HEK293 (cell line): Measurements from ENCODE around the gene ASXL1.
"Not testable (repeated sequence)": the region's sequence is repeated elsewhere in the genome, so short reads cannot be mapped to it uniquely, and the experiment has no call there.

Source experiments
- CTCF ChIA-PET: fragments of 350-600 bp; formaldehyde crosslinking; extraction: SDS; loops from one replicate; lab custom pipeline; 2021; ENCODE audit warnings: antibody characterized with exemption; lab: Yijun Ruan, JAX
- POLR2A ChIA-PET: fragments of 300-600 bp; formaldehyde crosslinking; extraction: SDS; loops from one replicate; lab custom pipeline; 2020; ENCODE audit warnings: antibody characterized with exemption, inconsistent platforms; lab: Yijun Ruan, JAX
- H3K27ac ChIP-seq: fragments of 200-500 bp; sonication (Bioruptor generic); 2 replicates; pipeline ENCODE4 v1.5.1; 2014; ENCODE audit warnings: low read depth, low read length, control low read depth, inconsistent platforms; ENCODE audit errors: extremely low read depth
- H3K36me3 ChIP-seq, 2 experiments: fragments of 200-500 bp in 1 of 2; sonication (Bioruptor generic) in 1 of 2; 1 replicate in 1 of 2; 2 replicates in 1 of 2; pipeline ENCODE4 v1.5.1; 2014 to 2017; ENCODE audit warnings: inconsistent platforms in 2 of 2, low read length in 2 of 2; ENCODE audit not compliant: control insufficient read depth in 2 of 2, insufficient read depth in 1 of 2
- H3K4me1 ChIP-seq: fragments of 200-500 bp; sonication (Bioruptor generic); 2 replicates; pipeline ENCODE4 v1.5.1; 2014; ENCODE audit warnings: mild to moderate bottlenecking, low read length, inconsistent platforms; ENCODE audit not compliant: control insufficient read depth, insufficient read depth
- H3K4me3 ChIP-seq: 2 replicates; pipeline ENCODE4 v1.5.1; 2011; ENCODE audit warnings: low read depth, mild to moderate bottlenecking, control low read depth, low read length, moderate library complexity
- H3K9me3 ChIP-seq: fragments of 200-500 bp; sonication (Bioruptor generic); 2 replicates; pipeline ENCODE4 v1.5.1; 2014; ENCODE audit warnings: low read depth, low read length, inconsistent platforms; ENCODE audit not compliant: control insufficient read depth, insufficient read depth
- BCL11A ChIP-seq: fragments of 450-650 bp; formaldehyde crosslinking; IDR thresholded peaks from 2 replicates; pipeline ENCODE4 v1.5.1; 2016; ENCODE audit warnings: low read depth, missing biosample characterization, missing genetic modification characterization
- GLI4 ChIP-seq: fragments of 450-650 bp; formaldehyde crosslinking; IDR thresholded peaks from 2 replicates; pipeline ENCODE4 v1.5.1; 2016; ENCODE audit warnings: missing biosample characterization, missing genetic modification characterization
- OSR2 ChIP-seq: fragments of 450-650 bp; formaldehyde crosslinking; IDR thresholded peaks from 2 replicates; pipeline ENCODE4 v1.5.1; 2016; ENCODE audit warnings: missing biosample characterization, missing genetic modification characterization
- SP3 ChIP-seq: fragments of 450-650 bp; formaldehyde crosslinking; IDR thresholded peaks from 2 replicates; pipeline ENCODE4 v1.5.1; 2016; ENCODE audit warnings: missing biosample characterization, missing genetic modification characterization
- ZBTB1 ChIP-seq: fragments of 450-650 bp; formaldehyde crosslinking; IDR thresholded peaks from 2 replicates; pipeline ENCODE4 v1.5.1; 2016; ENCODE audit warnings: missing biosample characterization, missing genetic modification characterization
- ZBTB48 ChIP-seq: fragments of 450-650 bp; formaldehyde crosslinking; IDR thresholded peaks from 2 replicates; pipeline ENCODE4 v1.5.1; 2016; ENCODE audit warnings: missing biosample characterization, missing genetic modification characterization
- ZEB2 ChIP-seq: fragments of 450-650 bp; formaldehyde crosslinking; IDR thresholded peaks from 2 replicates; pipeline ENCODE4 v1.5.1; 2016; ENCODE audit warnings: missing biosample characterization, missing genetic modification characterization
- ZIC2 ChIP-seq: fragments of 450-650 bp; formaldehyde crosslinking; IDR thresholded peaks from 2 replicates; pipeline ENCODE4 v1.5.1; 2016; ENCODE audit warnings: missing biosample characterization, missing genetic modification characterization
- ZNF169 ChIP-seq: fragments of 450-650 bp; formaldehyde crosslinking; IDR thresholded peaks from 2 replicates; pipeline ENCODE4 v1.5.1; 2016; ENCODE audit warnings: missing biosample characterization, missing genetic modification characterization
- ZNF175 ChIP-seq: fragments of 450-650 bp; formaldehyde crosslinking; IDR thresholded peaks from 2 replicates; pipeline ENCODE4 v1.5.1; 2016; ENCODE audit warnings: missing biosample characterization, missing genetic modification characterization
- ZNF335 ChIP-seq: fragments of 450-650 bp; formaldehyde crosslinking; conservative IDR thresholded peaks from 2 replicates; pipeline ENCODE4 v1.5.1; 2016; ENCODE audit warnings: missing biosample characterization, missing genetic modification characterization
- ZNF366 ChIP-seq: fragments of 450-650 bp; formaldehyde crosslinking; conservative IDR thresholded peaks from 2 replicates; pipeline ENCODE4 v1.5.1; 2016; ENCODE audit warnings: missing biosample characterization, missing genetic modification characterization
- ZNF521 ChIP-seq: fragments of 450-650 bp; formaldehyde crosslinking; IDR thresholded peaks from 2 replicates; pipeline ENCODE4 v1.5.1; 2017; ENCODE audit warnings: missing biosample characterization, mild to moderate bottlenecking, missing genetic modification characterization
- ZSCAN16 ChIP-seq: fragments of 450-650 bp; formaldehyde crosslinking; IDR thresholded peaks from 2 replicates; pipeline ENCODE4 v1.5.1; 2016; ENCODE audit warnings: missing biosample characterization, missing genetic modification characterization
- TF ChIP-seq, protein P1 (sequence below): fragments of 450-650 bp; formaldehyde crosslinking; IDR thresholded peaks from 2 replicates; pipeline ENCODE4 v1.5.1; 2017; ENCODE audit warnings: missing biosample characterization, missing genetic modification characterization

ASXL1 gene

DNA sequence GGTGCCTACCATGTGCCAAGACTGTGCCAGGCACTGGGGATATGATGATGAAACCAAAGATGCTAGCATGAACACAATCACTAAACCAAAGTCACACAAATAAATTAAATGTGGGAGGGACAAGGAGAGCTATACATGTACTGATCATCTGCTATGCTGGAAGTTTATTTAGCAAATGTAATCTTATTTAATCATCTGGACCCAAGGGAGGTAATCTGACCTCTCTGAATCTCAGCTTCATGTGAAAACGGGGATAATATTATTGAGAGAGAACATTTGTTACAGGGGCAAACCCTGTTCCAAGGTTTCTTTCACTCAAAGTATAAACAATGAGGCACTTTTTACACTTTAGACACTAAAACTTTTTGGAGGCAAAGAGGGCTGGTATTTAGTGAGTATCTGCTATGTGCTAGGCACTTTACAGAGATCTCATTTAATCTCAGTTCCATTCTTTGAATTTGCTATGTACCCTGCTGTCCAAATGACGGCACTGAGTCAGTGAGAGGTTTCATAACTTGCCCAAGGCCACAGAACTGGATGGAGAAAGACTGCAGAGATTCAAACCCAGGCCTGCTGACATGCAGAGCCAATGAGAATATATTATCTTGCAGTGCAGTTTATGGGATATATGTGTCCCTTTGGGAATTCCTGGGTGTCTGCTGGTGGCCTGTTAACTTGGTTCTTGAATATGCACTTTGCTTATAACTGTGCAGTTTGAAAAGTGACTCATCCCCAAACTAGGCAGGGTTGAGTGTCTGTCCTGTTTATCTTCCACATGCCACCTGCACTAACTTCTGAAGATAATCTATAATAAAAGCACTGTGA, 3.3 kb upstream of the ASXL1 start (continued):
- TF ChIP-seq ZSCAN16 (tag by site-specific recombination) (no peak), ZNF175 (tag by site-specific recombination) (no peak), ZNF169 (tag by site-specific recombination) (no peak), BCL11A (tag by site-specific recombination) (0 out of 2 replicates have a peak, but pooled peaks have one; percentile 9), ZNF366 (tag by site-specific recombination) (peak; percentile 41), ZNF521 (tag by site-specific recombination) (no peak), SP3 (no peak)

DNA sequence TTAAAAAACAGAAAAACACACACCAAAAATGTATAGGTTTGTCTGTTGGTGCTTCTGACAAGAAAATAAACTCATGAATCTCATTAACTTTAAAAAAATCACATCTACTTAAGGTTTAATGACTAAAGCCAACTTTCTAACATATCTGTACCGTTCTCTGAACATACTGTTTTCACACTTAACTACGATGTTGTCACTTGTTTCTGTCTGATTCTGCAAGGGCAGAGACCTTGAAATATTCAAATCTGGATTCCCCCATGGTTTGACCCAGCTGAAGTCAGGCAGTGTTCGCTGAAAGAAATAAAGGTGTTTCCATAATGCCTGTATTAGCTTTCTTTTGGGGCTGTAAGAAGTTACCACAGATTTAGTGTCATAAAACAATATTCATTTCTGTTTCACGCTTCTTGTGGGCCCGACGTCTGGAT, 2.7 kb upstream of the ASXL1 start:
- H3K4me3 ChIP-seq = no peak overlapping the region

DNA sequence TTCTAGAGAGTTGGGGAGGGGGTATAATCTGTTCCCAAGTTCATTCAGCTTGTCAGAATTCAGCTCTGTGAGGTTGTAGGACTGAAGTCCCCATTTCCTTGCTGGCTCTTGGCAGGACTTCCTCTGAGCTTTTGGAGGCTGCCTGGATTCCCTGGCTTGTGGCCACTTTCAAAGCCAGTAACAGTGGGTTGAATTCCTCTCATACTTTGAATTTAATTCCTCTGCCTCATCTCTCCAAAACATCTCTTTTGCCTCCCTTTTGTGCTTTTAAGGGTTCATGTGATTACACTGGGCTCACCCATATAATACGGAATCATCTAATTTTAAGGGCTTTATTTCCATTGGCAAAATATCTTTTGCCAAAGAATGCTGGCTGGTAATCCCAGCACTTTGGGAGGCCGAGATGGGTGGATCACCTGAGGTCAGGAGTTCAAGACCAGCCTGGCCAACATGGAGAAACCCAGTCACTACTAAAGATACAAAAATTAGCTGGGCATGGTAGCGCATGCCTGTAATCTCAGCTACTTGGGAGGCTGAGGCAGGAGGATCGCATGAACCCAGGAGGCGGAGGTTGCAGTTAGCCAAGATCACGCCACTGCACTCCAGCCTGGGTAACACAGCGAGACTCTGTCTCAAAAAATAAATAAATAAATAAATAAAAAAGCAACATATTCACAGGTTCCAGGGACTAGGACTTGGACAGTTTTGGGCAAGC, 2.1 kb upstream of the ASXL1 start:
- POLR2A ChIA-PET, H3K9me3 ChIP-seq, H3K27ac ChIP-seq, H3K36me3 ChIP-seq, H3K4me3 ChIP-seq, CTCF ChIA-PET: not testable (repeated sequence)
- peaks cover 14% of the 10 kb centered on the region for H3K4me1 ChIP-seq

More for the DNA sequence above, 2.7 kb upstream of the ASXL1 start:
- ChIA-PET CTCF (interaction anchor here (0.6 kb wide), 1 partner anchor 27 kb away, joined by 4 read pairs; no protein-coding TSS in a partner anchor), POLR2A (no interaction called here)
- H3K9me3 ChIP-seq = no peaks in the 10 kb centered on the region
- H3K36me3 ChIP-seq = no peaks in the 10 kb centered on the region
- peak overlapping the region; percentile 8; the same call in 1 of the 2 replicates for H3K27ac ChIP-seq
- peak; percentile 35 for TF ChIP-seq ZNF335 (tag by site-specific recombination)
- TF ChIP-seq OSR2 (tag by site-specific recombination) = 0 out of 2 replicates have a peak, but pooled peaks have one; percentile 3
- 0 out of 2 replicates have a peak, but pooled peaks have one; percentile 3 for TF ChIP-seq BCL11A (tag by site-specific recombination)
- TF ChIP-seq, protein P1, sequence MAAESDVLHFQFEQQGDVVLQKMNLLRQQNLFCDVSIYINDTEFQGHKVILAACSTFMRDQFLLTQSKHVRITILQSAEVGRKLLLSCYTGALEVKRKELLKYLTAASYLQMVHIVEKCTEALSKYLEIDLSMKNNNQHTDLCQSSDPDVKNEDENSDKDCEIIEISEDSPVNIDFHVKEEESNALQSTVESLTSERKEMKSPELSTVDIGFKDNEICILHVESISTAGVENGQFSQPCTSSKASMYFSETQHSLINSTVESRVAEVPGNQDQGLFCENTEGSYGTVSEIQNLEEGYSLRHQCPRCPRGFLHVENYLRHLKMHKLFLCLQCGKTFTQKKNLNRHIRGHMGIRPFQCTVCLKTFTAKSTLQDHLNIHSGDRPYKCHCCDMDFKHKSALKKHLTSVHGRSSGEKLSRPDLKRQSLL (tag by site-specific recombination) = no peak
- no peak for TF ChIP-seq GLI4 (tag by site-specific recombination)
- peaks cover 14% of the 10 kb centered on the region for H3K4me1 ChIP-seq

DNA sequence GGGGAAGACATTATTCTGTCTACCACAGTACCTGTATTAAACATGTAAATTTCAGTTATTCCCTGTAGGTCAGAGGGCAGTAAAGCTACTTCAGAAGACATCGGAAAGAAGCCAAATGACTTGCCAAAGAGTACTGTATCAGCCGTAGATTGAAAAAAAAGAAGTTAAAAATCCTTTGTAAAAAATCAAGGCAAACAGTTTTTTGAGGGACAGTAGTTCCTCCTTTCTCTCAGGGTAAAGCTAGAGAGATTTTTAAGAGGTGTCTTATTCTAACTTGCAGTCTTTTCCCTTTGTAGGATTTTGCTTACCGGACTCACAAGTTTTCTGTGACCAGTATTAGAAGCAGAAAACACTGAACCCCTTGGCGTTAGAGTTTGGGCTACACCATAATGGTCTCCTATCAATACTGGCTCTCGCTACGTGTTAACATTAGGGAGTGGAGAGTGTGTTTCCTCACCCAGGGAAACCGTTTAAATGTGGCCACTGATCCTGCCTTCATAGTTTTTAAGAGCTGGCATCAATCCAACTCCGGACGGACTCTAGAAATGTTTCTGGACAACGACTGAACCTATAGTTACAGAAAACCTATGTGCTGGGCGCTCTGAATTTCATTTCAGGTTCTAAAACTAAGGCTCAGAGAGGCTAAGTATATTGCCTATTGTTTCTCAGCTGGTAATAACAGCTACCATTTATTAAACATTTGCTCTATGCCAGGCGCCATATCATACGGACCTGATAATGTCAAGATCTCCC, 1.3 kb upstream of the ASXL1 start:
- Histone ChIP-seq H3K4me1 (peaks cover 14% of the 10 kb centered on the region), H3K36me3 (no peaks in the 10 kb centered on the region), H3K4me3 (peak overlapping the region; percentile 97)
- POLR2A ChIA-PET = interaction anchor here (0.7 to 2.9 kb wide), 2 partner anchors 11 to 127 kb away, joined by 3 to 11 read pairs; no protein-coding TSS in a partner anchor
- no peak for TF ChIP-seq ZIC2 (tag by site-specific recombination)
- TF ChIP-seq ZEB2 (tag by site-specific recombination) = no peak
- TF ChIP-seq ZBTB48 (tag by site-specific recombination) = 0 out of 2 replicates have a peak, but pooled peaks have one; percentile 16
- TF ChIP-seq ZBTB1 (tag by site-specific recombination) = 0 out of 2 replicates have a peak, but pooled peaks have one; percentile 20
- TF ChIP-seq, all 188 proteins: peak for 2
- Histone ChIP-seq H3K9me3 (no peaks in the 10 kb centered on the region), H3K27ac (no peak overlapping the region)
- CTCF ChIA-PET = interaction anchor here (0.6 kb wide), 1 partner anchor 68 kb away, joined by 3 read pairs; no protein-coding TSS in a partner anchor
